OCI-LY7 (cell line): ENCODE data around the gene BIRC5. TPM values are rescaled to one million over a fixed set of nuclear protein-coding genes. Genes with fewer than 3 reads are reported as not detected.

ENCODE experiments used
- BruUV-seq: library from RNA; stranded (reverse); fragments of 400-500 nt; replicated peaks from 2 replicates; lab custom pipeline; 2021; lab: Mats Ljungman, UMichigan
- CTCF ChIA-PET: fragments of 300-600 bp; sonication (Branson Sonifier 250); formaldehyde crosslinking; loops from one replicate; lab custom pipeline; 2022; ENCODE audit warnings: antibody characterized with exemption; ENCODE audit not compliant: unreplicated experiment; lab: Charles Lee
- POLR2A ChIA-PET: fragments of 300-600 bp; sonication (Branson Sonifier 250); formaldehyde crosslinking; loops from one replicate; lab custom pipeline; 2022; ENCODE audit warnings: antibody characterized with exemption; lab: Charles Lee
- DNase-seq: peaks from one replicate; pipeline ENCODE4 v3.0.0-alpha.2; 2015; ENCODE audit warnings: low spot score
- H2AFZ ChIP-seq: fragments of 200-600 bp; sonication (generic), shearing (Covaris generic); 2 replicates; pipeline ENCODE4 v1.6.1; 2014; ENCODE audit warnings: mild to moderate bottlenecking, antibody characterized with exemption, low read length, moderate library complexity
- H3K27ac ChIP-seq: fragments of 200-600 bp; sonication (generic); 2 replicates; pipeline ENCODE4 v1.5.1; 2014; ENCODE audit warnings: mixed run types, low read depth, mild to moderate bottlenecking, moderate library complexity, low read length, inconsistent platforms; ENCODE audit not compliant: poor library complexity, severe bottlenecking
- H3K36me3 ChIP-seq: fragments of 200-600 bp; sonication (generic); 2 replicates; pipeline ENCODE4 v1.6.1; 2014; ENCODE audit warnings: mild to moderate bottlenecking, antibody characterized with exemption, low read length, moderate library complexity, mixed read lengths; ENCODE audit not compliant: insufficient read depth
- H3K4me1 ChIP-seq: fragments of 200-600 bp; sonication (generic); 2 replicates; pipeline ENCODE4 v1.5.1; 2014; ENCODE audit warnings: mild to moderate bottlenecking, low read length; ENCODE audit not compliant: insufficient read depth, poor library complexity, severe bottlenecking
- H3K4me2 ChIP-seq: fragments of 200-600 bp; sonication (generic); 2 replicates; pipeline ENCODE4 v1.6.1; 2014; ENCODE audit warnings: mild to moderate bottlenecking, low read length
- H3K4me3 ChIP-seq: fragments of 200-600 bp; sonication (generic); 2 replicates; pipeline ENCODE4 v1.5.1; 2014; ENCODE audit warnings: mild to moderate bottlenecking, low read depth, low read length; ENCODE audit not compliant: poor library complexity, severe bottlenecking
- H3K79me2 ChIP-seq: fragments of 200-600 bp; sonication (generic); 2 replicates; pipeline ENCODE4 v1.6.1; 2016; ENCODE audit warnings: low read depth, mild to moderate bottlenecking, low read length, moderate library complexity, mixed read lengths; ENCODE audit not compliant: insufficient read depth
- H3K9me2 ChIP-seq: fragments of 200-600 bp; sonication (generic); 2 replicates; pipeline ENCODE4 v1.6.1; 2016; ENCODE audit warnings: mild to moderate bottlenecking, low read length, mixed read lengths; ENCODE audit not compliant: insufficient read depth
- H3K9me3 ChIP-seq: fragments of 200-600 bp; sonication (generic); 2 replicates; pipeline ENCODE4 v1.6.1; 2014; ENCODE audit warnings: mild to moderate bottlenecking, mixed run types, low read length, mixed read lengths
- H4K20me1 ChIP-seq: fragments of 200-600 bp; sonication (generic); 2 replicates; pipeline ENCODE4 v1.6.1; 2014; ENCODE audit warnings: mild to moderate bottlenecking, antibody characterized with exemption, low read length, moderate library complexity, mixed read lengths; ENCODE audit not compliant: insufficient read depth
- CTCF ChIP-seq: fragments of 200-600 bp; sonication (generic); conservative IDR thresholded peaks from 2 replicates; pipeline ENCODE4 v1.5.1; 2014; ENCODE audit warnings: mild to moderate bottlenecking, antibody characterized with exemption, low read length, moderate library complexity, mixed read lengths
- EZH2phosphoT487 ChIP-seq: fragments of 200-600 bp; sonication (generic); IDR thresholded peaks from 2 replicates; pipeline ENCODE4 v1.6.1; 2018; ENCODE audit warnings: low read depth, borderline replicate concordance, mild to moderate bottlenecking, mixed run types, antibody characterized with exemption, low read length, moderate library complexity, mixed read lengths
- intact Hi-C: fragments of 100-400 bp; cut with micrococcal nuclease; formaldehyde crosslinking; loops from one replicate; pipeline ENCODE4 v1.10.0; 2022; ENCODE audit not compliant: unreplicated experiment
- total RNA-seq, 2 experiments: library from RNA; depleted of rRNA in 1 of 2; stranded (reverse); fragments of >200 nt in 1 of 2; shearing (Covaris generic) in 1 of 2; gene quantifications; 2 replicates each; pipeline ENCODE4 v1.2.3, GENCODE V29; 2014 to 2022

The BIRC5 gene
- total RNA-seq, 2 experiments from 2014 or later = 184 to 266 TPM

- Histone ChIP-seq H3K4me1 (peaks cover 40% of the 10 kb centered on the region), H2AFZ (no peak overlapping the region), H3K9me3 (peaks cover 5% of the 10 kb centered on the region; the same call in 1 of the 2 replicates), H3K36me3 (no peaks in the 10 kb centered on the region), H3K4me2 (no peak overlapping the region), H4K20me1 (no peaks in the 10 kb centered on the region), H3K27ac (no peak overlapping the region), H3K9me2 (no peaks in the 10 kb centered on the region), H3K79me2 (no peaks in the 10 kb centered on the region), H3K4me3 (no peak overlapping the region)
- POLR2A ChIA-PET = no interaction called here
- no TSS peak for BruUV-seq
- DNase-seq = no peak
- intact Hi-C loops = loop anchor here (2.0 to 5.0 kb wide), 7 partner anchors 35 to 231 kb away; partner anchors contain the start of genes BIRC5 and TMC8
- CTCF ChIA-PET = interaction anchor here (1.1 to 1.2 kb wide), 2 partner anchors 8 to 28 kb away, joined by 3 read pairs; no protein-coding TSS in a partner anchor
- TF ChIP-seq EZH2phosphoT487 (no peak), CTCF (no peak)
Measured at GRCh38 chr17:78249818-78250806, 36.1 kb downstream of the BIRC5 start.

GRCh38 chr17:78250891-78251772 is 37.1 kb downstream of the BIRC5 start:
- Histone ChIP-seq H3K4me3 (peak overlapping the region; percentile 30), H3K36me3 (no peaks in the 10 kb centered on the region), H3K9me3 (no peaks in the 10 kb centered on the region), H3K79me2 (no peaks in the 10 kb centered on the region), H3K9me2 (no peaks in the 10 kb centered on the region), H3K4me2 (peak overlapping the region; percentile 66), H3K27ac (peak overlapping the region; percentile 61), H4K20me1 (no peaks in the 10 kb centered on the region), H3K4me1 (peaks cover 40% of the 10 kb centered on the region), H2AFZ (no peak overlapping the region)
- intact Hi-C loops = loop anchor here (1.0 to 5.0 kb wide), 9 partner anchors 36 to 232 kb away; partner anchors contain the start of genes BIRC5 and TMC8
- no TSS peak for BruUV-seq
- CTCF ChIA-PET = interaction anchor here (0.6 to 1.2 kb wide), 5 partner anchors 9 to 240 kb away, joined by 3 read pairs; no protein-coding TSS in a partner anchor
- TF ChIP-seq EZH2phosphoT487 = no peak
- peak; percentile 100 for TF ChIP-seq CTCF
- DNase-seq = peak; percentile 93
- POLR2A ChIA-PET = no interaction called here
